ENCODE results near the gene ROGDI.

The ROGDI gene

GRCh38 chr16:4783251-4783950 lies 19.0 kb downstream of the ROGDI start:
- no peaks in the 10 kb centered on the region for H3K9me3 ChIP-seq (ENCODE audit: control insufficient read depth, low read length)
- no peak overlapping the region for H3K4me3 ChIP-seq (ENCODE audit: insufficient read depth, low read depth, low read length)
- H3K27me3 ChIP-seq (ENCODE audit: control insufficient read depth, insufficient read depth, low read length, poor library complexity, severe bottlenecking): no peaks in the 10 kb centered on the region
- H3K4me1 ChIP-seq (ENCODE audit: control insufficient read depth, insufficient read depth, low read length): peaks cover 6% of the 10 kb centered on the region
- 93 to 94% methylated on average over 25 of the region's 25 CpGs for WGBS, 2 experiments
- no peak overlapping the region for H3K27ac ChIP-seq (ENCODE audit: insufficient read depth, low read depth, low read length, poor library complexity, severe bottlenecking)
- no peaks in the 10 kb centered on the region for H3K36me3 ChIP-seq (ENCODE audit: control insufficient read depth, insufficient read depth, low read length)

GRCh38 chr16:4780235-4780634 lies 22.2 kb downstream of the ROGDI start:
- no peak overlapping the region for H3K27ac ChIP-seq (ENCODE audit: insufficient read depth, low read depth, low read length, poor library complexity, severe bottlenecking)
- H3K36me3 ChIP-seq (ENCODE audit: control insufficient read depth, insufficient read depth, low read length): no peaks in the 10 kb centered on the region
- no peaks in the 10 kb centered on the region for H3K9me3 ChIP-seq (ENCODE audit: control insufficient read depth, low read length)
- H3K4me3 ChIP-seq (ENCODE audit: insufficient read depth, low read depth, low read length): no peak overlapping the region
- WGBS, 2 experiments: 84 to 94% methylated on average over 4 of the region's 4 CpGs
- H3K27me3 ChIP-seq (ENCODE audit: control insufficient read depth, insufficient read depth, low read length, poor library complexity, severe bottlenecking): no peaks in the 10 kb centered on the region
- H3K4me1 ChIP-seq (ENCODE audit: control insufficient read depth, insufficient read depth, low read length): no peaks in the 10 kb centered on the region

GRCh38 chr16:4778050-4778392 lies 24.4 kb downstream of the ROGDI start:
- H3K27me3 ChIP-seq (ENCODE audit: control insufficient read depth, insufficient read depth, low read length, poor library complexity, severe bottlenecking): no peaks in the 10 kb centered on the region
- H3K4me1 ChIP-seq (ENCODE audit: control insufficient read depth, insufficient read depth, low read length): no peaks in the 10 kb centered on the region
- no peaks in the 10 kb centered on the region for H3K9me3 ChIP-seq (ENCODE audit: control insufficient read depth, low read length)
- 81 to 89% methylated on average over 5 of the region's 5 CpGs for WGBS, 2 experiments
- no peaks in the 10 kb centered on the region for H3K36me3 ChIP-seq (ENCODE audit: control insufficient read depth, insufficient read depth, low read length)
- H3K27ac ChIP-seq (ENCODE audit: insufficient read depth, low read depth, low read length, poor library complexity, severe bottlenecking): no peak overlapping the region
- no peak overlapping the region for H3K4me3 ChIP-seq (ENCODE audit: insufficient read depth, low read depth, low read length)

GRCh38 chr16:4777339-4778049 lies 24.9 kb downstream of the ROGDI start:
- Histone ChIP-seq H3K36me3 (ENCODE audit: control insufficient read depth, insufficient read depth, low read length) (no peaks in the 10 kb centered on the region), H3K27me3 (ENCODE audit: control insufficient read depth, insufficient read depth, low read length, poor library complexity, severe bottlenecking) (no peaks in the 10 kb centered on the region), H3K9me3 (ENCODE audit: control insufficient read depth, low read length) (no peaks in the 10 kb centered on the region), H3K27ac (ENCODE audit: insufficient read depth, low read depth, low read length, poor library complexity, severe bottlenecking) (no peak overlapping the region), H3K4me3 (ENCODE audit: insufficient read depth, low read depth, low read length) (no peak overlapping the region), H3K4me1 (ENCODE audit: control insufficient read depth, insufficient read depth, low read length) (no peaks in the 10 kb centered on the region)
- WGBS, 2 experiments: 88 to 91% methylated on average over 17 of the region's 17 CpGs

- Histone ChIP-seq H3K9me3 (ENCODE audit: control insufficient read depth, low read length) (no peaks in the 10 kb centered on the region), H3K36me3 (ENCODE audit: control insufficient read depth, insufficient read depth, low read length) (no peaks in the 10 kb centered on the region), H3K27ac (ENCODE audit: insufficient read depth, low read depth, low read length, poor library complexity, severe bottlenecking) (no peak overlapping the region), H3K27me3 (ENCODE audit: control insufficient read depth, insufficient read depth, low read length, poor library complexity, severe bottlenecking) (no peaks in the 10 kb centered on the region), H3K4me3 (ENCODE audit: insufficient read depth, low read depth, low read length) (no peak overlapping the region), H3K4me1 (ENCODE audit: control insufficient read depth, insufficient read depth, low read length) (no peaks in the 10 kb centered on the region)
- WGBS, 2 experiments: 93 to 96% methylated on average over 2 of the region's 2 CpGs
Measured at GRCh38 chr16:4776141-4776705, 26.2 kb downstream of the ROGDI start.

- WGBS, 2 experiments: 94 to 95% methylated on average over 13 of the region's 13 CpGs
- H3K9me3 ChIP-seq (ENCODE audit: control insufficient read depth, low read length): no peaks in the 10 kb centered on the region
- H3K4me3 ChIP-seq (ENCODE audit: insufficient read depth, low read depth, low read length): no peak overlapping the region
Measured at GRCh38 chr16:4775005-4775404, 27.4 kb downstream of the ROGDI start.

GRCh38 chr16:4772351-4772750 lies 30.1 kb downstream of the ROGDI start:
- no peaks in the 10 kb centered on the region for H3K9me3 ChIP-seq (ENCODE audit: control insufficient read depth, low read length)
- WGBS, 2 experiments: 92 to 97% methylated on average over 5 of the region's 5 CpGs

More at GRCh38 chr16:4775005-4775404, 27.4 kb downstream of the ROGDI start:
- Histone ChIP-seq H3K27me3 (ENCODE audit: control insufficient read depth, insufficient read depth, low read length, poor library complexity, severe bottlenecking) (no peaks in the 10 kb centered on the region), H3K4me1 (ENCODE audit: control insufficient read depth, insufficient read depth, low read length) (no peaks in the 10 kb centered on the region), H3K36me3 (ENCODE audit: control insufficient read depth, insufficient read depth, low read length) (no peaks in the 10 kb centered on the region), H3K27ac (ENCODE audit: insufficient read depth, low read depth, low read length, poor library complexity, severe bottlenecking) (no peak overlapping the region)

GRCh38 chr16:4771646-4772045 lies 30.8 kb downstream of the ROGDI start:
- Histone ChIP-seq H3K36me3 (ENCODE audit: control insufficient read depth, insufficient read depth, low read length) (no peaks in the 10 kb centered on the region), H3K4me3 (ENCODE audit: insufficient read depth, low read depth, low read length) (no peak overlapping the region), H3K27ac (ENCODE audit: insufficient read depth, low read depth, low read length, poor library complexity, severe bottlenecking) (no peak overlapping the region), H3K27me3 (ENCODE audit: control insufficient read depth, insufficient read depth, low read length, poor library complexity, severe bottlenecking) (no peaks in the 10 kb centered on the region), H3K4me1 (ENCODE audit: control insufficient read depth, insufficient read depth, low read length) (no peaks in the 10 kb centered on the region), H3K9me3 (ENCODE audit: control insufficient read depth, low read length) (no peaks in the 10 kb centered on the region)
- WGBS, 2 experiments: 89 to 90% methylated on average over 3 of the region's 3 CpGs

More at GRCh38 chr16:4772351-4772750, 30.1 kb downstream of the ROGDI start:
- Histone ChIP-seq H3K36me3 (ENCODE audit: control insufficient read depth, insufficient read depth, low read length) (no peaks in the 10 kb centered on the region), H3K27me3 (ENCODE audit: control insufficient read depth, insufficient read depth, low read length, poor library complexity, severe bottlenecking) (no peaks in the 10 kb centered on the region), H3K4me3 (ENCODE audit: insufficient read depth, low read depth, low read length) (no peak overlapping the region), H3K4me1 (ENCODE audit: control insufficient read depth, insufficient read depth, low read length) (no peaks in the 10 kb centered on the region), H3K27ac (ENCODE audit: insufficient read depth, low read depth, low read length, poor library complexity, severe bottlenecking) (no peak overlapping the region)

GRCh38 chr16:4769306-4769638 lies 33.2 kb downstream of the ROGDI start:
- peaks cover 1% of the 10 kb centered on the region for H3K36me3 ChIP-seq (ENCODE audit: control insufficient read depth, insufficient read depth, low read length)
- H3K4me3 ChIP-seq (ENCODE audit: insufficient read depth, low read depth, low read length): peak overlapping the region; percentile 33
- H3K27ac ChIP-seq (ENCODE audit: insufficient read depth, low read depth, low read length, poor library complexity, severe bottlenecking): no peak overlapping the region
- H3K27me3 ChIP-seq (ENCODE audit: control insufficient read depth, insufficient read depth, low read length, poor library complexity, severe bottlenecking): no peaks in the 10 kb centered on the region
- 89 to 94% methylated on average over 7 of the region's 7 CpGs for WGBS, 2 experiments
- H3K9me3 ChIP-seq (ENCODE audit: control insufficient read depth, low read length): no peaks in the 10 kb centered on the region
- peaks cover 3% of the 10 kb centered on the region for H3K4me1 ChIP-seq (ENCODE audit: control insufficient read depth, insufficient read depth, low read length)

GRCh38 chr16:4768549-4769305 lies 33.7 kb downstream of the ROGDI start:
- 10 to 12% methylated on average over 48 of the region's 48 CpGs for WGBS, 2 experiments
- H3K4me1 ChIP-seq (ENCODE audit: control insufficient read depth, insufficient read depth, low read length): peaks cover 3% of the 10 kb centered on the region
- H3K9me3 ChIP-seq (ENCODE audit: control insufficient read depth, low read length): no peaks in the 10 kb centered on the region
- no peaks in the 10 kb centered on the region for H3K27me3 ChIP-seq (ENCODE audit: control insufficient read depth, insufficient read depth, low read length, poor library complexity, severe bottlenecking)
- peaks cover 6% of the 10 kb centered on the region for H3K36me3 ChIP-seq (ENCODE audit: control insufficient read depth, insufficient read depth, low read length)
- peak overlapping the region; percentile 33 for H3K4me3 ChIP-seq (ENCODE audit: insufficient read depth, low read depth, low read length)
- no peak overlapping the region for H3K27ac ChIP-seq (ENCODE audit: insufficient read depth, low read depth, low read length, poor library complexity, severe bottlenecking)

Measured in ectodermal cell (in vitro differentiated cells).